HG02623 (cell line): Measurements from ENCODE around the gene PJA1.
A peak's percentile ranks its signal among the peaks of the same experiment; 100 is the strongest.

Experiments used
- ATAC-seq: cut with Tn5 transposase; IDR thresholded peaks from one replicate; pipeline ENCODE4 v1.9.1; 2021; ENCODE audit warnings: moderate library complexity; ENCODE audit not compliant: unreplicated experiment

PJA1 gene

DNA sequence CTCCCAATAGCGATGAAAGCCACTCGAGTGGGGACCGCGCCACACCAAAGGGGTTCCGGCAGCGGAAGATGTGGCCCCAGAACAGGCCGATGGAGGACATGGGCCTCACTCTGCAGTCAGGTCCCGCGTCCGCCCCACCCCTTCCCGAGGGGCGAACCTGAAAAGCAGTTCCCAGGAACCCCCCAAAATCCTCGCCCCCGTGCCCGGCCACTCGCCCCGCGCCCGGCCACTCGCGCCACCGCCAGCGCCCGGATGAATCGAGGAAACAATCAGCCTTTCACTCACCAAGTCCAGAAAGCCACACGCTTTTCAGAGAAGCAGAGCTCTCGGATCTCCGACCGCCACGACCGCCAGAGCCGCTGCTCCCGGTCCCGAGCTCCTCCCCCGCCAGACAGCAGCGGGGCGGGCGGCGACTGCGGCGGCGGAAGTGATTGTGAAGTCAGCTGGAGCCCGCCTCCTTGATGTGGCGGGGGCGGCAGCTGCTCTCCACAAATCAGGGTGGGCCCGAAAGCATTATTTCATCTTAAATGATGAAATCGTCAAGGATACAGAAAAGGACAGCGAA lies at the start of gene PJA1:
Gene PJA1, minus strand, starts transcription at position 367 of the 565 bp plus-strand sequence. CDS start 2,380 bp downstream, outside the sequence.
- ATAC-seq: peak; percentile 94

GRCh38 chrX:69214463-69214862 lies 49.2 kb upstream of the PJA1 start:
- no peak for ATAC-seq

DNA sequence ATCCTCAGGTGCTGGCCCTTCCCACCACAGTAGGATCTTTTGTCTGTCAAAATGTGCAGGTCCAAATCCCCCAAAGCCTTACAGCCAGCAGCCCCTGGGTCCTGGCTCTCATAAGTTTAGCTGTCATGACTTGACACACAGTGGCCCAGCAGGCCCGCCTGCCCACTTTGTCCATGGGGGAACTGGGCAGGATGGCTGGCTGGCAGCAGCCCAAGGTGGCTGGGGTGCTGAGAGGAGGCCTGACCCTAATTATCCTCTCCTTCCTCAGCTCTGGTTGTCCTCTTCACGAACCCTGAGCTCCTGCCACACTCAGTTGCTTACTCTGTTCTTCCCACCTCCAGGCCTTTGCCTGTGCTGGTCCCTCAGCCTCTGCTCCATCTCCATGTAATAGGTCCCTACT lies 46.4 kb upstream of the PJA1 start:
- ATAC-seq: no peak

DNA sequence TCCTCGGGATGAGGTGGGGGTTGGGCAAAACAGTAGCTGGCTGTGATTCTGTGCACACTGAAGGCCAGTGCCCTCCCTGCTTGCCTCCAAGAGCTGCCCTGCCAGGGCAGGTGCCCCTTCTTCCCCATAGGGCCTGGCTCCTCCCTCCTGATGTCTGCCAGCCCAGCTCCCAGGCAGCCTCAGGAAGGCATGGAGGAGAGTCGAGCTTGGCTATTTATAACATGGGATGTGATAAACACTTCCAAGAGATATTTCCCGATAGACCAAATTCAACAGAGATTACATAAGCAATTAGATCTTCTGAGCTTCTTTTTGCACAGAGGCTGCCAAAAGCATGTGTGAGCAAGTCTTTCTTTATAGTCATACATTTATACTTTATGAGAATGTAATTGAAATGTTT lies 45.3 kb upstream of the PJA1 start:
- ATAC-seq: no peak

DNA sequence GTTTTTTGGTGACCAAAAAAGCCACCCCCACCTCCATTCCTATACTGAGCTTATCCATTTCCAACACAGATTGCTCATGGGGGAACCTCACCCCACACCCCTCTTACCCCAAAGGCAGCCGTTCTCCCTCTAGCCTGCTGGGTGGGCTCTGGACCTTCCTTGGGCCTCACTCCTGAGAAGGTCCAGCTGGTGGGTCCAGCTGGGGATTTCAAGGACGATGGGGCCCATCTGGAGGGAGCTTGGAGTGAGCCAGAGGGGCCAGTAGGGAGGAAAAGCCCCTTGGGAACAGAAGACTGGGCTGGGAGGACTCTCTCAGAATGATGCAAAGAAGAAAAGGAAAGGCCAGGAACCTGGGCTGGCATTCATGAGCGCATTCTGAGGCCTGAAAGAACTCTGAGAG lies 42.0 kb upstream of the PJA1 start:
- ATAC-seq: no peak

GRCh38 chrX:69203638-69204037 lies 38.4 kb upstream of the PJA1 start:
- no peak for ATAC-seq

DNA sequence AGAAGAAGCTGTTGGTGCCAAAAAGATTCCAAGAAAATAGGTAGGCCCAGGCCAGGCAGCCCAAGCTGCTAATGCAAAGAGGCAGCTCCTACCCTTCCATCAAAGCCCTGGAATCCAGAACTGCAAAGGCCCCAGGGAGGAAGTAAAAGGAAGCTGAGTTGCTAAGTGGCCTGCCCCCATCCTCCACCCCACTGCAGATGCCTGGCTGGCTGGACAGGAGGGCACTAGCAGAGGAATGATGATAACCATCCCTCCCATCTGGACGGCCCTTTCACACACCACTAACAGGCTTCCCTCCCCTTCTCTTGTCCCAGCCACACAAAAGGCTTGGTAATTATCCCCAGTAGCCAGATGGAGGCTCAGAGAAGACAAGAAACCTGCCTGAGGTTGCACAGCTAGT lies 32.4 kb upstream of the PJA1 start:
- no peak for ATAC-seq

GRCh38 chrX:69196666-69197065 lies 31.4 kb upstream of the PJA1 start:
- ATAC-seq: no peak

DNA sequence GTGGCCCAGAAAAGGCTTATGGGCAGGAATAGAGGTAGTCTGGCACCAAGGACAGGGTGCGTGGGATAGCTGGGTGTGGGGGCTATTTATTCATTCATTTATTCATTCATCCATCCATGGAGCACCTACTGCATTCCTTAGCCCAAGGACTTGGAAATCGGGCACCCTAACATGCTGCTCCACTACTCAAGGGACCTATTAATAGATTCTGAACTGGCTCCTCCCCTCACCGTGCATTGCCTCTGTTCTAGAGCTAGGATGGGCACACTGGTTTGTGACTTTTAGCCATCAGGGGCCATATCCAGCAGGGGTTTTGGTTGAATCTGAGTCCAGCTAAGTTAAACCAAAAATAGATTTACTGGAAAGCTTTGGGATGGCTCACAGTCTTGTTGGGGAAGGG lies 30.6 kb upstream of the PJA1 start:
- no peak for ATAC-seq

DNA sequence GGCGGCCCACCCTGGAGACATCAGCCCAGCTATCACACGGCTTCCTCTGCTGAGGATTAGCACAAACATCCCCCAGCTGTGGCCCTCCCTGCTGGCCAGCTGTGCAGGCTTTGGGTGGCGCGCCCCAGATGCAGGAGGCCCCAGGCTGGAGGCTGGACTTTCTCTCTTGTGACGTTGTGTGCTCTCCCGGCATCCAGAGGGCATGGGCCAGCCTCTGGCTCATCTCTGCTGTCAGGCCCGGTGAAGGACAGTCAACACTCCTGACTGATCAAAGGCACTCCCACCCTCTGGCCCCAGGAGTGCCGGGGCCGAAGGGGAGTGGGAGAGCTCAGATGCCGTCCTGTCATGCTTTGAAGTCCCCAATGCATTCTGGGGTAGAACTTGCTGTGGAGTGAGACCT lies 29.9 kb upstream of the PJA1 start:
- ATAC-seq: no peak

GRCh38 chrX:69192603-69193002 lies 27.4 kb upstream of the PJA1 start:
- no peak for ATAC-seq

GRCh38 chrX:69189576-69190371 lies 24.5 kb upstream of the PJA1 start:
- ATAC-seq: no peak

DNA sequence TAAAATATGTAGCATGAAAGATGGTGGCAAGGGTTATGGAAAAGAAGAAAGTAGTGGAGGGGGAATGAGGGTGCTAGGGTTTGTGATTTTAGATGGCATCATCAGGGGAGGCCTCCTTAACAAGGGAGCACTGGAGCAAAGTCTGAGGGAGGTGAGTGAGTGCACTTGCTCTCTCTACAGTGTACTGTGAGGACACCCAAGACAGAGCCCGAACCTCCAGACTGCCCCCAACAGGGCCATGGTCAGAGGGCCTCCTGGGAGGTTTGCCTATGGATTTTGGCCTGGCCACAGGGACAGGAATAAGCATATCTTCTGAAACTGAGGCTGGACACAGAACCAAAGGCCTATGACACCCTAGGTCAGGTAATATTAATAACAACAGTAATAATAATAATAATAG lies 21.4 kb upstream of the PJA1 start:
- ATAC-seq: no peak

GRCh38 chrX:69185886-69186285 lies 20.6 kb upstream of the PJA1 start:
- ATAC-seq: no peak

DNA sequence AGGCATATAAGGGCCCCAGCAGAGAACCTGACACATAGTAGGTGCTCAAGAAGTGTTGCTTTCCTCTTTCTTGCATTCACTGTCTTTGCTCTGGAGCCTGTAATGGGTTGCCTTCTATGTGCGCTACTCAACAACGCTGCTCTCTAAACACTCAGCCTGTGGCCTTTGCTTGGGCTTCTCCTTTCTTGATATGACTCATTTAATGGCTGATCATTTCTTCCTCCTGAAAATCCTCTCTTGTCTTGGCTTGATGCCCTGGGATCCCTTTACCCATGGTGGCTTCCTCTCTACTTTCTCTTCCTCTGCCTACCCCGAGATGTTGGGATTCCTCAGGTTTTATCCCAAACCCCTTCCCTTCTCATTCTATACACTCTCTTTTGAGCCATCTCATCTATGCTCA lies 19.9 kb upstream of the PJA1 start:
- ATAC-seq: no peak

DNA sequence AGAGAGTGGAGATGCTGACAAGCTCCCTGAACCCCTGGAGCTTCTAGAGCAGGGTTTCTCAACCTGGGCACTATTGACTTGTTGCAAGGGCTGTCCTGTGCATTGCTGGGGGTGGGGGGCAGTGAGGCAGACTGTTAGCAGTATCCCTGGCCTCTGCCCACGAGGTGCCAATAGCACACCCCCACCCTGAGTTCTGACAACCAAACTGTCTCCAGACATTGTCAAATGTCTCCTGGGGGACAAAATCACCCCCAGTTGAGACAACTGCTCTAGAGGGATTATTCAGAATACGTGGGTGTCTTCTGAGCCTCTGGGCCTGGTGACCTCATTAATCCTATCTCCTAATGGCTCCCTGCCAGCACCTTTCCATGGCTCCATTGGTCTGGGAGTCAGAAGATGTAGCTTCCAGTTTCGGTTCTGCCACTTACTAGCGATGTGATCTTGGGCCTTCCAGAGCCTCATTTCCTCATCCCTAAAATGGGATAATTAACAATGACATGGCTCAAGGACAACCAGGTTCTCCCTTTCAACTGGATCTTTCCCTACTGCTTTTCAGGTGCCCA lies 17.6 kb upstream of the PJA1 start:
- no peak for ATAC-seq

- ATAC-seq: no peak
Observed at GRCh38 chrX:69179380-69179911, 14.2 kb upstream of the PJA1 start.

GRCh38 chrX:69178592-69178991 lies 13.3 kb upstream of the PJA1 start:
- no peak for ATAC-seq

- ATAC-seq: no peak
Observed at GRCh38 chrX:69177511-69178162, 12.4 kb upstream of the PJA1 start.

DNA sequence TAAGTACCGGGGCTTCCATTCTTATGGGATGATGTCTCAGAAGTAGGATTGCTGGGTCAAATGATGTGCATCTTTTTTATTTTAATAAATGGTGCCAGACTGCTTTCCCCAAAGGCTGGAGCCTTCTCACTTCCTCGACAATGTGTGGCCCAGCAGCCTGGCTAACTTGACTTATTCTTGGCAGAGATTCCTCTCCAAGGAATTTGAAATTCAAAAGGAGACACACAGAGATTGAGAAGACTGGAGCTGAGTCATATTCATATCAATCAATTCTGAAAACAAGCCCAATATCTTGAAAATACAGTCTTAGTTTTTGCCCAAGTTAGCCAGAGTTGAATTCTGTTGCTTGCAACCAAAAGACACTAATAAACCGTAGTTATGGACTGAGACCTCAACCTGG lies 10.8 kb upstream of the PJA1 start:
- no peak for ATAC-seq

- ATAC-seq: no peak
Observed at GRCh38 chrX:69173906-69174305, 8.7 kb upstream of the PJA1 start.

GRCh38 chrX:69172937-69173336 lies 7.7 kb upstream of the PJA1 start:
- no peak for ATAC-seq
